Upper lobe of left lung (tissue), 4 donors: ENCODE data around the gene TMEM132A.

Experiments
- EP300 ChIP-seq, 4 donors: sonication (generic); formaldehyde crosslinking; IDR thresholded peaks; one replicate each; pipeline ENCODE4 v1.5.1; 2017; ENCODE audit warnings: antibody characterized with exemption in 4 of 4, control low read depth in 2 of 4
- POLR2A ChIP-seq, 4 donors: fragments of 450-650 bp; IDR thresholded peaks; one replicate each; pipeline ENCODE4 v1.5.1; 2016 to 2017; ENCODE audit warnings: antibody characterized with exemption in 4 of 4, mild to moderate bottlenecking in 2 of 4
- POLR2AphosphoS5 ChIP-seq, 2 donors: sonication (generic); formaldehyde crosslinking; IDR thresholded peaks; one replicate each; pipeline ENCODE4 v1.5.1; 2017; ENCODE audit warnings: antibody characterized with exemption in 2 of 2
- TF ChIP-seq, protein P1 (sequence below), 6 experiments: fragments of 450-650 bp in 4 of 6; fragments of 200-600 bp in 2 of 6; sonication (generic) in 2 of 6; IDR thresholded peaks; one replicate each; pipeline ENCODE4 v1.5.1; 2016 to 2019; ENCODE audit warnings: antibody characterized with exemption in 6 of 6

- no peak for TF ChIP-seq EP300 (IDR thresholded peaks at IDR 0.05)
- TF ChIP-seq POLR2AphosphoS5 (IDR thresholded peaks at IDR 0.05): no peak
- no peak for TF ChIP-seq POLR2A (IDR thresholded peaks at IDR 0.05)
- TF ChIP-seq, protein P1, sequence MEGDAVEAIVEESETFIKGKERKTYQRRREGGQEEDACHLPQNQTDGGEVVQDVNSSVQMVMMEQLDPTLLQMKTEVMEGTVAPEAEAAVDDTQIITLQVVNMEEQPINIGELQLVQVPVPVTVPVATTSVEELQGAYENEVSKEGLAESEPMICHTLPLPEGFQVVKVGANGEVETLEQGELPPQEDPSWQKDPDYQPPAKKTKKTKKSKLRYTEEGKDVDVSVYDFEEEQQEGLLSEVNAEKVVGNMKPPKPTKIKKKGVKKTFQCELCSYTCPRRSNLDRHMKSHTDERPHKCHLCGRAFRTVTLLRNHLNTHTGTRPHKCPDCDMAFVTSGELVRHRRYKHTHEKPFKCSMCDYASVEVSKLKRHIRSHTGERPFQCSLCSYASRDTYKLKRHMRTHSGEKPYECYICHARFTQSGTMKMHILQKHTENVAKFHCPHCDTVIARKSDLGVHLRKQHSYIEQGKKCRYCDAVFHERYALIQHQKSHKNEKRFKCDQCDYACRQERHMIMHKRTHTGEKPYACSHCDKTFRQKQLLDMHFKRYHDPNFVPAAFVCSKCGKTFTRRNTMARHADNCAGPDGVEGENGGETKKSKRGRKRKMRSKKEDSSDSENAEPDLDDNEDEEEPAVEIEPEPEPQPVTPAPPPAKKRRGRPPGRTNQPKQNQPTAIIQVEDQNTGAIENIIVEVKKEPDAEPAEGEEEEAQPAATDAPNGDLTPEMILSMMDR (IDR thresholded peaks at IDR 0.05): no peak
Measured at GRCh38 chr11:60939855-60940254, 15.6 kb downstream of the TMEM132A start.
